ENCODE measurements around the gene PRDM9.
"Not testable (repeated sequence)": the region's sequence is repeated elsewhere in the genome, so short reads cannot be mapped to it uniquely, and the experiment has no call there.

PRDM9 gene

GRCh38 chr5:23494558-23494957 is 12.9 kb upstream of the PRDM9 start:
- Mint-ChIP-seq H3K4me3 (no peak overlapping the region), H3K27ac (ENCODE audit: low read depth) (no peak overlapping the region), H3K27me3 (no peaks in the 10 kb centered on the region), H3K36me3 (ENCODE audit: insufficient read depth) (no peaks in the 10 kb centered on the region), H3K4me1 (no peaks in the 10 kb centered on the region), H3K9me3 (peaks cover 20% of the 10 kb centered on the region)
- no peak for ATAC-seq (replicated peaks; ENCODE audit: extremely low read depth, poor library complexity, severe bottlenecking)
- DNase-seq (ENCODE audit: low spot score in 2 of 2): no peak

DNA sequence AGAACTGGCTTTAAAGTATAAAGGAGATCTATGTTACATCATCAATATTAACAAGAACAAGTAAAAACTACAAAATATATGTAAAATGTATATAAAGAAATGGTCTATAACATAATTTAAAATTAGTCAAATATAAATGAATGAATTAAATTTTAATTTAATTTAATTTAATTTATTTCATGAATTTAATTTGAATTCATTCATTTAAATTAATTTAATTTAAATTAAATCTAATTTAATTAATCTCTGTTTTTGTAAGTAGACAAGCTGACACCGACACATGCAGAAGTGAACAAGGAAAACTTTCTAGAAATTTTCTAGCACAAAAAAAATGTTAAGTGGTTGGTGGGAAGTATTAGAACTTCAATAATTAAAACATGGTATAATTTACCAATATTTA is 10.8 kb upstream of the PRDM9 start:
- H3K27me3 Mint-ChIP-seq: no peaks in the 10 kb centered on the region
- no peak overlapping the region for H3K27ac Mint-ChIP-seq (ENCODE audit: low read depth)
- no peak overlapping the region for H3K4me3 Mint-ChIP-seq
- H3K36me3 Mint-ChIP-seq (ENCODE audit: insufficient read depth): no peaks in the 10 kb centered on the region
- ATAC-seq (replicated peaks; ENCODE audit: extremely low read depth, poor library complexity, severe bottlenecking) (no peak), DNase-seq (ENCODE audit: low spot score in 2 of 2) (no peak)
- peaks cover 17% of the 10 kb centered on the region for H3K9me3 Mint-ChIP-seq
- H3K4me1 Mint-ChIP-seq: no peaks in the 10 kb centered on the region

GRCh38 chr5:23506329-23507236 is 826 bp upstream of the PRDM9 start:
- H3K9me3 Mint-ChIP-seq: peaks cover 28% of the 10 kb centered on the region
- peaks cover 1% of the 10 kb centered on the region for H3K36me3 Mint-ChIP-seq (ENCODE audit: insufficient read depth)
- H3K4me3 Mint-ChIP-seq: no peak overlapping the region
- ATAC-seq (replicated peaks; ENCODE audit: extremely low read depth, poor library complexity, severe bottlenecking) (peak; percentile 44), DNase-seq (ENCODE audit: low spot score in 2 of 2) (no peak)
- no peaks in the 10 kb centered on the region for H3K4me1 Mint-ChIP-seq
- H3K27me3 Mint-ChIP-seq: no peaks in the 10 kb centered on the region
- no peak overlapping the region for H3K27ac Mint-ChIP-seq (ENCODE audit: low read depth)

DNA sequence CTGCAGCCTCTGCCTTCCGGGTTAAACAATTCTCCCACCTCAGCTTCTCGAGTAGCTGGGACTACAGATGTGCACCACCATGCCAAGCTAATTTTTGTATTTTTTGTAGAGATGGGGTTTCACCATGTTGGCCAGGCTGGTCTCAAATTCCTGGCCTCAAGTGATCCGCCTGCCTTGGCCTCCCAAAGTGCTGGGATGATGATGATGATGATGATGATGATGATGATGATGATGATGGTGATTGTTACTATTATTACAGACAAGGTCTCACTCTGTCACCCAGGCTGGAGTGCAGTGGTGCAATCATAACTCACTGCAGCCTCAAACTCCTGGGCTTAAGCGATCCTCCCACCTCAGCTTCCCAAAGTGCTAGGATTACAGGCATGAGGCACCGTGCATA is 3.0 kb downstream of the PRDM9 start:
- not testable (repeated sequence) for H3K27me3 Mint-ChIP-seq; ATAC-seq (replicated peaks; ENCODE audit: extremely low read depth, poor library complexity, severe bottlenecking); H3K4me1 Mint-ChIP-seq

GRCh38 chr5:23522553-23522952 is 15.1 kb downstream of the PRDM9 start:
- H3K27me3 Mint-ChIP-seq: no peaks in the 10 kb centered on the region
- H3K4me1 Mint-ChIP-seq: no peaks in the 10 kb centered on the region
- no peak overlapping the region for H3K4me3 Mint-ChIP-seq
- H3K36me3 Mint-ChIP-seq (ENCODE audit: insufficient read depth): no peaks in the 10 kb centered on the region
- no peak for DNase-seq (ENCODE audit: low spot score in 2 of 2)
- peaks cover 27% of the 10 kb centered on the region for H3K9me3 Mint-ChIP-seq
- no peak overlapping the region for H3K27ac Mint-ChIP-seq (ENCODE audit: low read depth)
- no peak for ATAC-seq (replicated peaks; ENCODE audit: extremely low read depth, poor library complexity, severe bottlenecking)

More for the DNA sequence above, 3.0 kb downstream of the PRDM9 start:
- H3K9me3 Mint-ChIP-seq: peaks cover 28% of the 10 kb centered on the region
- H3K4me3 Mint-ChIP-seq; H3K27ac Mint-ChIP-seq (ENCODE audit: low read depth); H3K36me3 Mint-ChIP-seq (ENCODE audit: insufficient read depth); DNase-seq (ENCODE audit: low spot score in 2 of 2): not testable (repeated sequence)

DNA sequence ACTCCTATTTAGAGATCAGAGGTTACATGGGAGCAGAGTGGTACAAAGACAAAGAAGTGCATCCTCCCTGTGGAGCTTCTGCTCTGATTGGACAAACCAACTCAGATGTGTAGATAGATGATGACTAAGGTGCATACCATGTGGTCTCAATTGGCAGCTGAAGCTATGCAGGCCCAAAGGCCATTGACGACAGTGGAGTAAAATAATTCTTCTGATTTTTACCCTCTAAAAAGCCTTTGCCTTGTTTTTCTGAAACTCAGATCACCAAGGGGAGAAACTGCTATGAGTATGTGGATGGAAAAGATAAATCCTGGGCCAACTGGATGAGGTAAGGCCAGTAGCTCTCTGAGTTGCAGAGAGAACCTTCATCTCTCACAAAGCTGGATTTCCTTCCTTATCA is 15.6 kb downstream of the PRDM9 start:
- Mint-ChIP-seq H3K27ac (ENCODE audit: low read depth) (no peak overlapping the region), H3K9me3 (peaks cover 27% of the 10 kb centered on the region), H3K36me3 (ENCODE audit: insufficient read depth) (no peaks in the 10 kb centered on the region)

GRCh38 chr5:23523998-23524397 is 16.6 kb downstream of the PRDM9 start:
- H3K36me3 Mint-ChIP-seq (ENCODE audit: insufficient read depth): no peaks in the 10 kb centered on the region

More for the DNA sequence above, 15.6 kb downstream of the PRDM9 start:
- Mint-ChIP-seq H3K4me3 (no peak overlapping the region), H3K4me1 (no peaks in the 10 kb centered on the region), H3K27me3 (no peaks in the 10 kb centered on the region)
- ATAC-seq (replicated peaks; ENCODE audit: extremely low read depth, poor library complexity, severe bottlenecking) (no peak), DNase-seq (ENCODE audit: low spot score in 2 of 2) (no peak)

GRCh38 chr5:23525751-23526150 is 18.3 kb downstream of the PRDM9 start:
- Mint-ChIP-seq H3K4me3 (no peak overlapping the region), H3K4me1 (no peaks in the 10 kb centered on the region), H3K9me3 (peaks cover 35% of the 10 kb centered on the region), H3K27ac (ENCODE audit: low read depth) (no peak overlapping the region), H3K27me3 (no peaks in the 10 kb centered on the region), H3K36me3 (ENCODE audit: insufficient read depth) (no peaks in the 10 kb centered on the region)
- no peak for DNase-seq (ENCODE audit: low spot score in 2 of 2)
- ATAC-seq (replicated peaks; ENCODE audit: extremely low read depth, poor library complexity, severe bottlenecking): no peak

More at GRCh38 chr5:23523998-23524397, 16.6 kb downstream of the PRDM9 start:
- H3K9me3 Mint-ChIP-seq: peaks cover 37% of the 10 kb centered on the region
- DNase-seq (ENCODE audit: low spot score in 2 of 2) (no peak), ATAC-seq (replicated peaks; ENCODE audit: extremely low read depth, poor library complexity, severe bottlenecking) (no peak)
- no peaks in the 10 kb centered on the region for H3K27me3 Mint-ChIP-seq
- H3K4me1 Mint-ChIP-seq: no peaks in the 10 kb centered on the region
- no peak overlapping the region for H3K4me3 Mint-ChIP-seq
- no peak overlapping the region for H3K27ac Mint-ChIP-seq (ENCODE audit: low read depth)

- ATAC-seq (replicated peaks; ENCODE audit: extremely low read depth, poor library complexity, severe bottlenecking); H3K27me3 Mint-ChIP-seq: not testable (repeated sequence)
These were observed 19.2 kb downstream of the PRDM9 start for GRCh38 chr5:23526616-23527015.

DNA sequence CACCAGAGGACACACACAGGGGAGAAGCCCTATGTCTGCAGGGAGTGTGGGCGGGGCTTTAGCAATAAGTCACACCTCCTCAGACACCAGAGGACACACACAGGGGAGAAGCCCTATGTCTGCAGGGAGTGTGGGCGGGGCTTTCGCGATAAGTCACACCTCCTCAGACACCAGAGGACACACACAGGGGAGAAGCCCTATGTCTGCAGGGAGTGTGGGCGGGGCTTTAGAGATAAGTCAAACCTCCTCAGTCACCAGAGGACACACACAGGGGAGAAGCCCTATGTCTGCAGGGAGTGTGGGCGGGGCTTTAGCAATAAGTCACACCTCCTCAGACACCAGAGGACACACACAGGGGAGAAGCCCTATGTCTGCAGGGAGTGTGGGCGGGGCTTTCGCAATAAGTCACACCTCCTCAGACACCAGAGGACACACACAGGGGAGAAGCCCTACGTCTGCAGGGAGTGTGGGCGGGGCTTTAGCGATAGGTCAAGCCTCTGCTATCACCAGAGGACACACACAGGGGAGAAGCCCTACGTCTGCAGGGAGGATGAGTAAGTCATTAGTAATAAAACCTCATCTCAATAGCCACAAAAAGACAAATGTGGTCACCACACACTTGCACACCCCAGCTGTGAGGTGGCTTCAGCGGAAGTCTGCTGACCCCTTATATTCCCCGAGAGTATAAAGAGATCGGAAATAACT is 20.0 kb downstream of the PRDM9 start:
- not testable (repeated sequence) for H3K4me1 Mint-ChIP-seq; H3K36me3 Mint-ChIP-seq (ENCODE audit: insufficient read depth); H3K27ac Mint-ChIP-seq (ENCODE audit: low read depth); H3K4me3 Mint-ChIP-seq; ATAC-seq (replicated peaks; ENCODE audit: extremely low read depth, poor library complexity, severe bottlenecking); H3K27me3 Mint-ChIP-seq; DNase-seq (ENCODE audit: low spot score in 2 of 2)
- H3K9me3 Mint-ChIP-seq: peaks cover 34% of the 10 kb centered on the region

More at GRCh38 chr5:23526616-23527015, 19.2 kb downstream of the PRDM9 start:
- H3K4me1 Mint-ChIP-seq; H3K27ac Mint-ChIP-seq (ENCODE audit: low read depth); H3K36me3 Mint-ChIP-seq (ENCODE audit: insufficient read depth); H3K4me3 Mint-ChIP-seq; DNase-seq (ENCODE audit: low spot score in 2 of 2): not testable (repeated sequence)
- peaks cover 39% of the 10 kb centered on the region for H3K9me3 Mint-ChIP-seq

DNA sequence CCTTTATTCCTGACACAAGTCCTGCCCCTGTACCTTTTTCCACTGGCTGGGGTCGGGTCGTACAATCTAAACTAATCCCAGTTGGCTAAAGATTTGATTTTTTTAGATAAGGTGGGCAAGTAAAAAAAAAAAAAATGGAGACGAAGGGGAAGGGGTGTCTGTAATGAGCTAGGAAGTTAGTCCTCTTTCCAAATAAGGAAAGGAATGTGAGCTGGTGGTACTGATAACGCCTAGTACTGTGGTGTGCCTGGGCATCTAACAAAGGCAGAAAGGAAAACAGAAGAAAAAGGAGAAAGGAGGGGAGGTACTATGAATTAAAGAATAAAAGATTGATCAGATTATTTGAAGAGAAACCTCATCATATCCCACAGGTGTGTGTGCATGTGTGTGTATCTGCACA is 21.3 kb downstream of the PRDM9 start:
- Mint-ChIP-seq H3K27ac (ENCODE audit: low read depth) (no peak overlapping the region), H3K27me3 (no peaks in the 10 kb centered on the region), H3K9me3 (peaks cover 37% of the 10 kb centered on the region), H3K4me1 (no peaks in the 10 kb centered on the region), H3K4me3 (no peak overlapping the region), H3K36me3 (ENCODE audit: insufficient read depth) (no peaks in the 10 kb centered on the region)
- DNase-seq (ENCODE audit: low spot score in 2 of 2): no peak
- ATAC-seq (replicated peaks; ENCODE audit: extremely low read depth, poor library complexity, severe bottlenecking): no peak

DNA sequence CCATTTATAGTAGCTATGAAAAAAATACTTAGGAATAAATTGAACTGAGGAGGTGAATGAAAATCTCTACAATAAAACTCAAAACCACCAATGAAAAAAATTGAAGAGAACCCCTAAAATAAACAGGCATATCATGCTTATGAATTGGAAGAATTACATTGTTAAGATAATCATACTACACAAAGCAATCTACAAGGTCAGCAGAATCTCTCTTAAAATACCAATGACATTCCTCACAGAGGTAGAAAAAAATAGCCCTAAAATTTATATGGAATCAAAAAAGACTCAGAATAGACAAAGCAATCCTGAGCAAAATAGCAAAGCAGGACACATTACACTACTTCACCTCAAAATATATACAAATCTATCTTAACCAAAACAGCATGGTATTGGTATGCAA is 23.2 kb downstream of the PRDM9 start:
- Mint-ChIP-seq H3K4me3 (no peak overlapping the region), H3K9me3 (peaks cover 25% of the 10 kb centered on the region), H3K4me1 (no peaks in the 10 kb centered on the region), H3K36me3 (ENCODE audit: insufficient read depth) (no peaks in the 10 kb centered on the region), H3K27me3 (no peaks in the 10 kb centered on the region), H3K27ac (ENCODE audit: low read depth) (no peak overlapping the region)
- DNase-seq (ENCODE audit: low spot score in 2 of 2) (no peak), ATAC-seq (replicated peaks; ENCODE audit: extremely low read depth, poor library complexity, severe bottlenecking) (no peak)

GRCh38 chr5:23571059-23571458 is 63.6 kb downstream of the PRDM9 start:
- DNase-seq (ENCODE audit: low spot score in 2 of 2) (no peak), ATAC-seq (replicated peaks; ENCODE audit: extremely low read depth, poor library complexity, severe bottlenecking) (no peak)
- Mint-ChIP-seq H3K27ac (ENCODE audit: low read depth) (no peak overlapping the region), H3K9me3 (peaks cover 21% of the 10 kb centered on the region), H3K27me3 (no peaks in the 10 kb centered on the region), H3K4me3 (no peak overlapping the region), H3K36me3 (ENCODE audit: insufficient read depth) (no peaks in the 10 kb centered on the region), H3K4me1 (no peaks in the 10 kb centered on the region)
